Dedifferentiated amniotic fluid mesenchymal stem cell (primary cell): ENCODE measurements around the gene PARVB.
"Not testable (repeated sequence)": the region's sequence is repeated elsewhere in the genome, so short reads cannot be mapped to it uniquely, and the experiment has no call there.

Experiments
- DNase-seq: peaks from one replicate; pipeline ENCODE4 v3.0.0-alpha.2; 2016; ENCODE audit errors: extremely low spot score

PARVB gene

GRCh38 chr22:44110656-44111055 is 86.6 kb downstream of the PARVB start:
- not testable (repeated sequence) for DNase-seq

GRCh38 chr22:44111562-44112155 is 87.6 kb downstream of the PARVB start:
- no peak for DNase-seq

- no peak for DNase-seq
Observed at GRCh38 chr22:44112191-44112590, 88.1 kb downstream of the PARVB start.

- DNase-seq = no peak
Observed at GRCh38 chr22:44116331-44116730, 92.2 kb downstream of the PARVB start.

GRCh38 chr22:44116755-44117684 is 92.9 kb downstream of the PARVB start:
- DNase-seq = no peak

- no peak for DNase-seq
Observed at GRCh38 chr22:44117746-44118145, 93.6 kb downstream of the PARVB start.

GRCh38 chr22:44118645-44119315 is 94.7 kb downstream of the PARVB start:
- no peak for DNase-seq

- DNase-seq = no peak
Observed at GRCh38 chr22:44119669-44120313, 95.7 kb downstream of the PARVB start.

- DNase-seq = no peak
Observed at GRCh38 chr22:44120314-44120704, 96.2 kb downstream of the PARVB start.

GRCh38 chr22:44125421-44125820 is 101.3 kb downstream of the PARVB start:
- DNase-seq = no peak

GRCh38 chr22:44126807-44127206 is 102.7 kb downstream of the PARVB start:
- DNase-seq = no peak

GRCh38 chr22:44127356-44127755 is 103.3 kb downstream of the PARVB start:
- DNase-seq = no peak

GRCh38 chr22:44128958-44129618 is 105.0 kb downstream of the PARVB start:
- no peak for DNase-seq

- no peak for DNase-seq
Observed at GRCh38 chr22:44129619-44129976, 105.5 kb downstream of the PARVB start.

- no peak for DNase-seq
Observed at GRCh38 chr22:44130076-44130711, 106.1 kb downstream of the PARVB start.

- DNase-seq = no peak
Observed at GRCh38 chr22:44131412-44131811, 107.3 kb downstream of the PARVB start.

- DNase-seq = no peak
Observed at GRCh38 chr22:44131989-44132685, 108.0 kb downstream of the PARVB start.

GRCh38 chr22:44132724-44133123 is 108.6 kb downstream of the PARVB start:
- DNase-seq = no peak

- DNase-seq = no peak
Observed at GRCh38 chr22:44133161-44133560, 109.1 kb downstream of the PARVB start.

- no peak for DNase-seq
Observed at GRCh38 chr22:44133901-44134571, 109.9 kb downstream of the PARVB start.
